ENCODE measurements around the gene AGAP6. TPM values are rescaled to one million over a fixed set of nuclear protein-coding genes. Genes with fewer than 3 reads are reported as not detected.
"Not testable (repeated sequence)": the region's sequence is repeated elsewhere in the genome, so short reads cannot be mapped to it uniquely, and the experiment has no call there.

The AGAP6 gene
- total RNA-seq, 1 donor from 2014 or later, result 3.7 TPM

GRCh38 chr10:50020451-50021024 lies 32.3 kb downstream of the AGAP6 start:
- intact Hi-C loops (cut with DNase I); ATAC-seq (ENCODE audit: poor library complexity); DNase-seq: not testable (repeated sequence)

- no peak for DNase-seq
- no peak for ATAC-seq (ENCODE audit: poor library complexity)
- intact Hi-C loops (cut with DNase I), result no loop called here
Observed at GRCh38 chr10:50021646-50022045, 33.4 kb downstream of the AGAP6 start.

- intact Hi-C loops (cut with DNase I); DNase-seq: not testable (repeated sequence)
- peak; percentile 15 for ATAC-seq (ENCODE audit: poor library complexity)
Observed at GRCh38 chr10:50024716-50025383, 36.6 kb downstream of the AGAP6 start.

GRCh38 chr10:50025627-50026026 lies 37.4 kb downstream of the AGAP6 start:
- no peak for DNase-seq
- intact Hi-C loops (cut with DNase I), result no loop called here
- no peak for ATAC-seq (ENCODE audit: poor library complexity)

- ATAC-seq (ENCODE audit: poor library complexity) (no peak), DNase-seq (no peak)
- intact Hi-C loops (cut with DNase I), result no loop called here
Observed at GRCh38 chr10:50027195-50027594, 39.0 kb downstream of the AGAP6 start.

GRCh38 chr10:50033481-50033880 lies 45.3 kb downstream of the AGAP6 start:
- no peak for ATAC-seq (ENCODE audit: poor library complexity)
- intact Hi-C loops (cut with DNase I), result no loop called here
- DNase-seq, result no peak

- peak; percentile 51 for ATAC-seq (ENCODE audit: poor library complexity)
- intact Hi-C loops (cut with DNase I); DNase-seq: not testable (repeated sequence)
Observed at GRCh38 chr10:50035337-50035736, 47.1 kb downstream of the AGAP6 start.

GRCh38 chr10:50044941-50045664 lies 56.9 kb downstream of the AGAP6 start:
- ATAC-seq (ENCODE audit: poor library complexity) (no peak), DNase-seq (no peak)
- intact Hi-C loops (cut with DNase I), result no loop called here

- intact Hi-C loops (cut with DNase I); DNase-seq; ATAC-seq (ENCODE audit: poor library complexity): not testable (repeated sequence)
Observed at GRCh38 chr10:50046457-50046856, 58.3 kb downstream of the AGAP6 start.

GRCh38 chr10:50047594-50047993 lies 59.4 kb downstream of the AGAP6 start:
- ATAC-seq (ENCODE audit: poor library complexity); intact Hi-C loops (cut with DNase I); DNase-seq: not testable (repeated sequence)

- DNase-seq; ATAC-seq (ENCODE audit: poor library complexity); intact Hi-C loops (cut with DNase I): not testable (repeated sequence)
Observed at GRCh38 chr10:50051995-50052660, 63.9 kb downstream of the AGAP6 start.

- intact Hi-C loops (cut with DNase I), result not testable (repeated sequence)
- ATAC-seq (ENCODE audit: poor library complexity), result peak; percentile 48
Observed at GRCh38 chr10:50052778-50053376, 64.7 kb downstream of the AGAP6 start.

GRCh38 chr10:50055494-50056292 lies 67.5 kb downstream of the AGAP6 start:
- DNase-seq; intact Hi-C loops (cut with DNase I): not testable (repeated sequence)
- ATAC-seq (ENCODE audit: poor library complexity), result peak; percentile 79

More at GRCh38 chr10:50052778-50053376, 64.7 kb downstream of the AGAP6 start:
- DNase-seq, result not testable (repeated sequence)

GRCh38 chr10:50056654-50057053 lies 68.4 kb downstream of the AGAP6 start:
- intact Hi-C loops (cut with DNase I); ATAC-seq (ENCODE audit: poor library complexity); DNase-seq: not testable (repeated sequence)

- ATAC-seq (ENCODE audit: poor library complexity); intact Hi-C loops (cut with DNase I); DNase-seq: not testable (repeated sequence)
Observed at GRCh38 chr10:50058727-50059126, 70.5 kb downstream of the AGAP6 start.

GRCh38 chr10:50059946-50060345 lies 71.7 kb downstream of the AGAP6 start:
- DNase-seq; intact Hi-C loops (cut with DNase I); ATAC-seq (ENCODE audit: poor library complexity): not testable (repeated sequence)

Measured in Right ventricle myocardium superior (tissue), 1 donor.